ENCODE results near the gene CELF3. TPM values are rescaled to one million over a fixed set of nuclear protein-coding genes. Genes with fewer than 3 reads are reported as not detected.

Gene CELF3
- total and polyA plus RNA-seq, 9 of the 15 experiments (the other 6 are each of a cell fraction or from before 2014, with no cell fraction given): not detected

GRCh38 chr1:151762941-151763921 lies 46.6 kb upstream of the CELF3 start, which contains the start of gene MRPL9 (continued):
- TF ChIP-seq KDM4B (IDR thresholded peaks at IDR 0.05; ENCODE audit: borderline replicate concordance in 2 of 2, low read depth in 1 of 2) (no peak; a peak in 1 of 4 replicates), CSDE1 (IDR thresholded peaks at IDR 0.05) (no peak; a peak in 1 of 4 replicates), ZNF24 (IDR thresholded peaks at IDR 0.05) (peak; percentile 97)

GRCh38 chr1:151760597-151761385 lies 44.2 kb upstream of the CELF3 start:
- FAIRE-seq (no peak), ATAC-seq (no peak), DNase-seq (ENCODE audit: extremely low read depth in 1 of 4, low spot score in 3 of 4) (no peak)
- no peak overlapping the region for H3K9ac ChIP-seq (ENCODE audit: insufficient read depth in 1 of 2, low read depth in 2 of 2, low read length in 2 of 2)
- CTCF ChIA-PET (ENCODE audit: low intra/inter-chr PET ratio): no interaction called here
- H3K9me1 ChIP-seq (ENCODE audit: control insufficient read depth, insufficient read depth, low read length): no peaks in the 10 kb centered on the region
- no peak overlapping the region for H3K4me3 ChIP-seq
- WGBS (ENCODE audit: insufficient coverage, low coverage, missing lambda C conversion rate): 79% methylated on average over 5 of the region's 7 CpGs
- no peak overlapping the region for H2AFZ ChIP-seq (ENCODE audit: low read depth, low read length)
- in situ Hi-C loops (cut with MboI): no loop called here
- H3K27ac ChIP-seq (ENCODE audit: extremely low read depth, low read depth, low read length): no peak overlapping the region
- H4K20me1 ChIP-seq (replicated peaks; ENCODE audit: control insufficient read depth, insufficient read depth, low read length): no peaks in the 10 kb centered on the region
- peaks cover 40% of the 10 kb centered on the region; the same call in 2 of the 3 replicates for H3K36me3 ChIP-seq (ENCODE audit: control insufficient read depth, insufficient read depth, low read length)
- no peaks in the 10 kb centered on the region for H3K9me3 ChIP-seq (replicated peaks; ENCODE audit: control insufficient read depth, insufficient read depth, low read depth, low read length)
- peaks cover 23% of the 10 kb centered on the region; the same call in 2 of the 3 replicates for H3K79me2 ChIP-seq (ENCODE audit: control insufficient read depth, insufficient read depth, low read length)
- intact Hi-C loops (cut with micrococcal nuclease): no loop called here
- no TSS peak for BruUV-seq (replicated peaks)
- H3K27me3 ChIP-seq (ENCODE audit: control insufficient read depth in 2 of 2, insufficient read depth in 2 of 2, low read length in 2 of 2): no peaks in the 10 kb centered on the region
- H3K4me1 ChIP-seq (replicated peaks in 1 of 2; ENCODE audit: control insufficient read depth in 2 of 2, insufficient read depth in 2 of 2, low read length in 2 of 2): peaks cover 3 to 10% of the 10 kb centered on the region in 2 experiments; a peak in 4 of 5 replicates
- no peak overlapping the region for H3K4me2 ChIP-seq (ENCODE audit: insufficient read depth, low read length)
- POLR2A ChIA-PET: interaction anchor here (0.6 to 2.3 kb wide), 2 partner anchors 14 to 450 kb away, joined by 3 to 11 read pairs; no protein-coding TSS in a partner anchor
- TF ChIP-seq ZNF511 (CRISPR knock-in tag; IDR thresholded peaks at IDR 0.05): no peak
- TF ChIP-seq FOXP4 (CRISPR knock-in tag; IDR thresholded peaks at IDR 0.05; ENCODE audit: borderline replicate concordance): no peak
- no peak for TF ChIP-seq ZNF57 (CRISPR knock-in tag; IDR thresholded peaks at IDR 0.05)
- TF ChIP-seq TFAM (CRISPR knock-in tag; conservative IDR thresholded peaks at IDR 0.05): no peak
- TF ChIP-seq C11orf30 (IDR thresholded peaks at IDR 0.05; ENCODE audit: low read depth): no peak
- TF ChIP-seq ZNF75A (CRISPR knock-in tag; IDR thresholded peaks at IDR 0.05): no peak
- TF ChIP-seq MTA2 (IDR thresholded peaks at IDR 0.05; ENCODE audit: low read depth): no peak
- no peak for TF ChIP-seq ZBTB26 (CRISPR knock-in tag; IDR thresholded peaks at IDR 0.05)
- TF ChIP-seq DNMT1 (IDR thresholded peaks at IDR 0.05): no peak
- no peak for TF ChIP-seq BRD4 (IDR thresholded peaks at IDR 0.05)
- no peak for TF ChIP-seq ZNF347 (CRISPR knock-in tag; IDR thresholded peaks at IDR 0.05; ENCODE audit: low read depth)
- TF ChIP-seq FOXM1 (IDR thresholded peaks at IDR 0.05; ENCODE audit: low read depth): no peak
- TF ChIP-seq FOXM1 (CRISPR knock-in tag; IDR thresholded peaks at IDR 0.05; ENCODE audit: low read depth): no peak
